HEK293 (cell line): ENCODE measurements around the gene SMOC1.

Experiments used
- CTCF ChIA-PET: fragments of 350-600 bp; formaldehyde crosslinking; extraction: SDS; loops from one replicate; lab custom pipeline; 2021; ENCODE audit warnings: antibody characterized with exemption; lab: Yijun Ruan, JAX
- POLR2A ChIA-PET: fragments of 300-600 bp; formaldehyde crosslinking; extraction: SDS; loops from one replicate; lab custom pipeline; 2020; ENCODE audit warnings: antibody characterized with exemption, inconsistent platforms; lab: Yijun Ruan, JAX
- H3K27ac ChIP-seq: fragments of 200-500 bp; sonication (Bioruptor generic); 2 replicates; pipeline ENCODE4 v1.5.1; 2014; ENCODE audit warnings: low read depth, low read length, control low read depth, inconsistent platforms; ENCODE audit errors: extremely low read depth
- H3K36me3 ChIP-seq, 2 experiments: fragments of 200-500 bp in 1 of 2; sonication (Bioruptor generic) in 1 of 2; 1 replicate in 1 of 2; 2 replicates in 1 of 2; pipeline ENCODE4 v1.5.1; 2014 to 2017; ENCODE audit warnings: inconsistent platforms in 2 of 2, low read length in 2 of 2; ENCODE audit not compliant: control insufficient read depth in 2 of 2, insufficient read depth in 1 of 2
- H3K4me1 ChIP-seq: fragments of 200-500 bp; sonication (Bioruptor generic); 2 replicates; pipeline ENCODE4 v1.5.1; 2014; ENCODE audit warnings: mild to moderate bottlenecking, low read length, inconsistent platforms; ENCODE audit not compliant: control insufficient read depth, insufficient read depth
- H3K4me3 ChIP-seq: 2 replicates; pipeline ENCODE4 v1.5.1; 2011; ENCODE audit warnings: low read depth, mild to moderate bottlenecking, control low read depth, low read length, moderate library complexity
- H3K9me3 ChIP-seq: fragments of 200-500 bp; sonication (Bioruptor generic); 2 replicates; pipeline ENCODE4 v1.5.1; 2014; ENCODE audit warnings: low read depth, low read length, inconsistent platforms; ENCODE audit not compliant: control insufficient read depth, insufficient read depth
- BCL11A ChIP-seq: fragments of 450-650 bp; formaldehyde crosslinking; IDR thresholded peaks from 2 replicates; pipeline ENCODE4 v1.5.1; 2016; ENCODE audit warnings: low read depth, missing biosample characterization, missing genetic modification characterization
- ELK4 ChIP-seq: IDR thresholded peaks from 2 replicates; pipeline ENCODE4 v1.6.1; 2011; ENCODE audit warnings: mild to moderate bottlenecking, low read depth, low read length, borderline replicate concordance
- HIC1 ChIP-seq: fragments of 450-650 bp; formaldehyde crosslinking; IDR thresholded peaks from 2 replicates; pipeline ENCODE4 v1.5.1; 2016; ENCODE audit warnings: missing biosample characterization, missing genetic modification characterization
- KLF8 ChIP-seq: fragments of 450-650 bp; formaldehyde crosslinking; IDR thresholded peaks from 2 replicates; pipeline ENCODE4 v1.5.1; 2016; ENCODE audit warnings: missing biosample characterization, missing genetic modification characterization
- KLF9 ChIP-seq: fragments of 450-650 bp; formaldehyde crosslinking; IDR thresholded peaks from 2 replicates; pipeline ENCODE4 v1.5.1; 2016; ENCODE audit warnings: missing biosample characterization, missing genetic modification characterization, low read depth
- OVOL3 ChIP-seq: fragments of 450-650 bp; formaldehyde crosslinking; IDR thresholded peaks from 2 replicates; pipeline ENCODE4 v1.5.1; 2016; ENCODE audit warnings: missing biosample characterization, missing genetic modification characterization
- SCRT2 ChIP-seq: fragments of 450-650 bp; formaldehyde crosslinking; IDR thresholded peaks from 2 replicates; pipeline ENCODE4 v1.5.1; 2016; ENCODE audit warnings: missing biosample characterization, missing genetic modification characterization
- SETDB1 ChIP-seq: IDR thresholded peaks from one replicate; pipeline ENCODE4 v1.6.1; 2017; ENCODE audit warnings: mild to moderate bottlenecking, low read length, moderate library complexity, mixed read lengths; ENCODE audit not compliant: insufficient read length
- YY2 ChIP-seq: fragments of 450-650 bp; formaldehyde crosslinking; IDR thresholded peaks from 2 replicates; pipeline ENCODE4 v1.5.1; 2016; ENCODE audit warnings: missing biosample characterization, missing genetic modification characterization
- ZNF16 ChIP-seq: fragments of 450-650 bp; formaldehyde crosslinking; IDR thresholded peaks from 2 replicates; pipeline ENCODE4 v1.5.1; 2016; ENCODE audit warnings: low read depth, missing biosample characterization, missing genetic modification characterization
- ZNF202 ChIP-seq: fragments of 450-650 bp; formaldehyde crosslinking; IDR thresholded peaks from 2 replicates; pipeline ENCODE4 v1.5.1; 2016; ENCODE audit warnings: missing biosample characterization, missing genetic modification characterization, borderline replicate concordance
- ZNF26 ChIP-seq: fragments of 450-650 bp; formaldehyde crosslinking; IDR thresholded peaks from 2 replicates; pipeline ENCODE4 v1.5.1; 2016; ENCODE audit warnings: missing biosample characterization, missing genetic modification characterization
- ZNF426 ChIP-seq: fragments of 450-650 bp; formaldehyde crosslinking; IDR thresholded peaks from 2 replicates; pipeline ENCODE4 v1.5.1; 2017; ENCODE audit warnings: missing biosample characterization, missing genetic modification characterization, mild to moderate bottlenecking, inconsistent platforms, moderate library complexity
- ZNF449 ChIP-seq: fragments of 450-650 bp; formaldehyde crosslinking; IDR thresholded peaks from 2 replicates; pipeline ENCODE4 v1.5.1; 2017; ENCODE audit warnings: missing biosample characterization, mild to moderate bottlenecking, missing genetic modification characterization, moderate library complexity
- ZNF549 ChIP-seq: fragments of 450-650 bp; IDR thresholded peaks from 2 replicates; pipeline ENCODE4 v1.5.1; 2018; ENCODE audit warnings: missing biosample characterization, missing genetic modification characterization, mild to moderate bottlenecking, inconsistent platforms, moderate library complexity
- ZNF580 ChIP-seq: fragments of 450-650 bp; formaldehyde crosslinking; IDR thresholded peaks from 2 replicates; pipeline ENCODE4 v1.5.1; 2016; ENCODE audit warnings: missing biosample characterization, missing genetic modification characterization
- ZNF585B ChIP-seq: fragments of 450-650 bp; formaldehyde crosslinking; IDR thresholded peaks from 2 replicates; pipeline ENCODE4 v1.5.1; 2016; ENCODE audit warnings: missing biosample characterization, missing genetic modification characterization
- ZNF645 ChIP-seq: fragments of 450-650 bp; formaldehyde crosslinking; IDR thresholded peaks from 2 replicates; pipeline ENCODE4; 2016; ENCODE audit warnings: missing biosample characterization, missing genetic modification characterization
- ZNF830 ChIP-seq: fragments of 450-650 bp; IDR thresholded peaks from 2 replicates; pipeline ENCODE4 v1.5.0; 2018; ENCODE audit warnings: missing biosample characterization, missing genetic modification characterization, low read depth, mild to moderate bottlenecking, moderate library complexity
- ZSCAN4 ChIP-seq: fragments of 450-650 bp; formaldehyde crosslinking; IDR thresholded peaks from 2 replicates; pipeline ENCODE4 v1.5.1; 2017; ENCODE audit warnings: missing biosample characterization, missing genetic modification characterization

SMOC1 gene

GRCh38 chr14:69945347-69945746, 66.1 kb downstream of the SMOC1 start:
- TF ChIP-seq ZNF202 (tag by site-specific recombination) (no peak), SETDB1 (peak; percentile 87)
- no peaks in the 10 kb centered on the region for H3K36me3 ChIP-seq
- POLR2A ChIA-PET, result no interaction called here
- no peaks in the 10 kb centered on the region; the same call in 1 of the 2 replicates for H3K9me3 ChIP-seq
- no peak overlapping the region for H3K27ac ChIP-seq
- CTCF ChIA-PET, result interaction anchor here (0.6 to 1.6 kb wide), 2 partner anchors 16 to 83 kb away, joined by 3 read pairs; no protein-coding TSS in a partner anchor
- H3K4me3 ChIP-seq, result no peak overlapping the region
- H3K4me1 ChIP-seq, result no peaks in the 10 kb centered on the region

GRCh38 chr14:69945912-69946311, 66.7 kb downstream of the SMOC1 start:
- TF ChIP-seq ZNF580, result no peak
- no peak for TF ChIP-seq ZNF16 (tag by site-specific recombination)
- TF ChIP-seq ZNF26, result no peak
- no peak for TF ChIP-seq ZNF645 (tag by site-specific recombination)
- TF ChIP-seq OVOL3 (tag by site-specific recombination), result no peak
- TF ChIP-seq ZNF549 (tag by site-specific recombination), result no peak
- peak; percentile 4 for TF ChIP-seq SETDB1
- no peaks in the 10 kb centered on the region for H3K4me1 ChIP-seq
- no peak overlapping the region for H3K4me3 ChIP-seq
- no peaks in the 10 kb centered on the region for H3K36me3 ChIP-seq
- ChIA-PET POLR2A (no interaction called here), CTCF (interaction anchor here (0.6 to 1.6 kb wide), 3 partner anchors 13 to 82 kb away, joined by 3 read pairs; no protein-coding TSS in a partner anchor)
- no peaks in the 10 kb centered on the region; the same call in 1 of the 2 replicates for H3K9me3 ChIP-seq
- H3K27ac ChIP-seq, result no peak overlapping the region

- Histone ChIP-seq H3K9me3 (no peaks in the 10 kb centered on the region; the same call in 1 of the 2 replicates), H3K27ac (no peak overlapping the region), H3K4me3 (no peak overlapping the region), H3K36me3 (peaks cover 0 to 14% of the 10 kb centered on the region in 2 experiments; a peak in 2 of 3 replicates), H3K4me1 (no peaks in the 10 kb centered on the region)
- TF ChIP-seq BCL11A (tag by site-specific recombination) (no peak), YY2 (tag by site-specific recombination) (no peak), ZNF426 (tag by site-specific recombination) (no peak), KLF9 (tag by site-specific recombination) (no peak), ZNF449 (no peak), ZNF202 (tag by site-specific recombination) (no peak), KLF8 (tag by site-specific recombination) (no peak), ZNF830 (tag by site-specific recombination) (no peak), ZSCAN4 (tag by site-specific recombination) (no peak), ELK4 (no peak), ZNF585B (no peak), SCRT2 (no peak), HIC1 (tag by site-specific recombination) (no peak)
- POLR2A ChIA-PET, result no interaction called here
- CTCF ChIA-PET, result interaction anchor here (0.6 to 1.6 kb wide), 4 partner anchors 10 to 130 kb away, joined by 3 to 4 read pairs (median 4); no protein-coding TSS in a partner anchor
Observed at GRCh38 chr14:69948351-69948750, 69.1 kb downstream of the SMOC1 start.
